Stimulated activated CD4-positive, alpha-beta T cell treated with anti-CD3 and anti-CD28 coated beads, TNF-alpha, amount 100 ng/mL, for 1 hour (primary cell): ENCODE results near the gene PLSCR5.
A peak's percentile ranks its signal among the peaks of the same experiment; 100 is the strongest.

Experiments used
- DNase-seq, 3 donors: peaks; one replicate each; pipeline ENCODE4 v3.0.0-alpha.2; 2020; ENCODE audit warnings: low read depth in 3 of 3, low spot score in 1 of 3

The PLSCR5 gene

GRCh38 chr3:146544929-146545528 is 60.1 kb downstream of the PLSCR5 start:
- DNase-seq: no peak

- DNase-seq: peak in 2 of 3 donors; percentile 27 to 45
These were observed 60.9 kb downstream of the PLSCR5 start, which contains the start of gene PLSCR1 for GRCh38 chr3:146544002-146544928. Gene PLSCR1, minus strand, starts transcription at chr3:146544607. Its CDS starts 8,055 bp downstream, at chr3:146536552.

GRCh38 chr3:146543461-146544001 is 61.6 kb downstream of the PLSCR5 start:
- DNase-seq: no peak

GRCh38 chr3:146542978-146543377 is 62.2 kb downstream of the PLSCR5 start:
- DNase-seq: no peak

- DNase-seq: no peak
These were observed 63.0 kb downstream of the PLSCR5 start for GRCh38 chr3:146542179-146542578.

GRCh38 chr3:146540978-146541377 is 64.2 kb downstream of the PLSCR5 start:
- no peak for DNase-seq

- no peak for DNase-seq
These were observed 64.9 kb downstream of the PLSCR5 start for GRCh38 chr3:146540236-146540635.

- no peak for DNase-seq
These were observed 65.8 kb downstream of the PLSCR5 start for GRCh38 chr3:146539315-146539714.

- DNase-seq: no peak
These were observed 67.5 kb downstream of the PLSCR5 start for GRCh38 chr3:146537603-146538002.

- DNase-seq: no peak
These were observed 68.5 kb downstream of the PLSCR5 start for GRCh38 chr3:146536681-146537080.
